K562 (cell line): ENCODE measurements around the gene RBFOX2. TPM values are rescaled to one million over a fixed set of nuclear protein-coding genes. Genes with fewer than 3 reads are reported as not detected.
A peak's percentile ranks its signal among the peaks of the same experiment; 100 is the strongest.

Experiments used
- DLX4 ChIP-seq: fragments of 250-450 bp; sonication (Bioruptor Pico); IDR thresholded peaks from 2 replicates; pipeline ENCODE4 v1.6.1; 2021; ENCODE audit warnings: mild to moderate bottlenecking
- DPF2 ChIP-seq: fragments of 450-650 bp; IDR thresholded peaks from 2 replicates; pipeline ENCODE4 v1.6.1; 2016
- EHMT2 ChIP-seq: fragments of 450-650 bp; IDR thresholded peaks from 2 replicates; pipeline ENCODE4 v1.6.1; 2018; ENCODE audit warnings: antibody characterized with exemption
- FOXJ3 ChIP-seq: sonication (generic); formaldehyde crosslinking; IDR thresholded peaks from 2 replicates; pipeline ENCODE4 v1.4.0; 2020; ENCODE audit warnings: mild to moderate bottlenecking, missing genetic modification reagents
- HLTF ChIP-seq: fragments of 450-650 bp; IDR thresholded peaks from 2 replicates; pipeline ENCODE4 v1.6.1; 2016
- KDM1A ChIP-seq, 2 experiments: fragments of 450-650 bp; IDR thresholded peaks; 2 replicates each; pipeline ENCODE4 v1.6.1; 2016; ENCODE audit warnings: mild to moderate bottlenecking in 2 of 2
- LCOR ChIP-seq: sonication (generic); formaldehyde crosslinking; IDR thresholded peaks from 2 replicates; pipeline ENCODE4 v1.8.0; 2022; ENCODE audit warnings: mild to moderate bottlenecking, missing genetic modification reagents
- MLLT1 ChIP-seq, 2 experiments: fragments of 450-650 bp; IDR thresholded peaks; 2 replicates each; pipeline ENCODE4 v1.6.1; 2016
- MNT ChIP-seq, 2 experiments: fragments of 450-650 bp; conservative IDR thresholded peaks; 2 replicates each; pipeline ENCODE4 v1.6.1; 2017; ENCODE audit warnings: mild to moderate bottlenecking in 2 of 2, moderate library complexity in 2 of 2
- NFE2 ChIP-seq: IDR thresholded peaks from 2 replicates; pipeline ENCODE4 v1.6.1; 2014; ENCODE audit warnings: antibody characterized with exemption, low read depth
- NUFIP1 ChIP-seq: fragments of 450-650 bp; IDR thresholded peaks from 2 replicates; pipeline ENCODE4 v1.6.1; 2018; ENCODE audit not compliant: partially characterized antibody
- ZNF121 ChIP-seq: sonication (generic); formaldehyde crosslinking; conservative IDR thresholded peaks from 2 replicates; pipeline ENCODE4 v1.8.0; 2022; ENCODE audit warnings: missing genetic modification reagents
- ZNF41 ChIP-seq: fragments of 250-450 bp; sonication (Bioruptor Pico); conservative IDR thresholded peaks from 2 replicates; pipeline ENCODE4 v1.4.0; 2020; ENCODE audit warnings: mild to moderate bottlenecking
- polyA plus RNA-seq, 8 experiments: library from polyadenylated mRNA; depleted of rRNA in 4 of 8; stranded (reverse) in 5 of 8; unstranded in 3 of 8; fragments of >200 nt; fragmentation: Nextera tagmentation in 2 of 8; fragmentation: Illumina TruSeq in 1 of 8; extraction: Ambion mirVana in 2 of 8; extraction: Trizol in 1 of 8; gene quantifications; 2 replicates each; pipeline versions ENCODE4 v1.2.1 to v1.2.3, GENCODE V29; 2011 to 2014; ENCODE audit warnings: inconsistent platforms in 1 of 8, missing spikeins in 1 of 8
- total RNA-seq, 7 experiments: library from RNA; depleted of rRNA in 6 of 7; stranded (reverse); fragments of >200 nt in 6 of 7; fragmentation: Illumina TruSeq in 2 of 7; extraction: Trizol in 2 of 7; gene quantifications; 2 replicates each; pipeline versions ENCODE4 v1.2.1 to v1.2.3, GENCODE V29; 2011 to 2021; ENCODE audit warnings: low replicate concordance in 1 of 7
- TF ChIP-seq, protein P1 (sequence below): IDR thresholded peaks from 2 replicates; pipeline ENCODE4 v1.6.1; 2016; ENCODE audit warnings: missing genetic modification characterization, missing compliant biosample characterization

The RBFOX2 gene
- total and polyA plus RNA-seq, 9 of the 15 experiments (the other 6 are each of a cell fraction or from before 2014, with no cell fraction given) = 5.8 to 24.8 (median 14.2) TPM

DNA sequence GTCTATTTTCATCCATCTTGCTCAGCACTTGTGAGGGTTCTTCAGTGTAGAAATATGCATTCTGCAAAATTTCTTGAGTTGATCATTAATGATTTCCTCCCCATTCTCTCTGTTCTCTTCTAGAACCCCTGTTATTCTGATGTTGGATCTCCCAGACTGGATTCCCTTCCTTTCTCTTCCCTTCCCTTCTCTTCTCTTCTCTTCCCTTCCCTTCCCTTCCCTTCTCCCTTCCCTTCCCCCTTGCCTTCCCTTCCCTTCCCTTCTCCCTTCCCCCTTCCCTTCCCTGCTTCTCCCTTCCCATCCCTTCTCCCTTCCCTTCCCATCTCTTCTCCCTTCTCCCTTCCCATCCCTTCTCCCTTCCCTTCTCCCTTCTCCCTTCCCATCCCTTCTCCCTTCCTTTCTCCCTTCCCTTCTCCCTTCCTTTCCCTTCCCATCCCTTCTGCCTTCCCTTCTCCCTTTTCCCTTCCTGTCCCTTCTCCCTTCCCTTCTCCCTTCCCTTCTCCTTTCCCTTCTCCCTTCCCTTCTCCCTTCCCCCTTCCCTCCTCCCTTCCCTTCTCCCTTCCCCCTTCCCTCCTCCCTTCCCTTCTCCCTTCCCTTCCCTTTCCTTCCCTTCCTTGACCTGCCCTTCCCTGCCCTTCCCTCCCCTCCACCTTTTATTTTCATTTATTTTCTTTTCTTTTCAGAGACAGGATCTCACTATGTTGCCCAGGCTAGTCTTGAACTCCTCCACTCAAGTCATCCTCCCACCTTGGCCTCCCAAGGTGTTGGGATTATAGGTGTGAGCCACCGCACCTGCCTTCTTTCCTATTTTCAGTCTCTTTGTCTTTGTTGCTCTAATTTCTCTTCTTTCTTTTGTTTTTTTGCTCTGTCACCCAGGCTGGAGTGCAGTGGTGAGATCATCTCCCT is 24.9 kb upstream of the RBFOX2 start (continued):
- TF ChIP-seq MLLT1 (IDR thresholded peaks at IDR 0.05) (0 out of 4 replicates have a peak, but pooled peaks of 1 of the 2 experiments have one; percentile 32), ZNF41 (CRISPR knock-in tag) (no peak), DPF2 (0 out of 2 replicates have a peak, but pooled peaks have one; percentile 17), NUFIP1 (no peak), EHMT2 (peak; percentile 23; the same call in 1 of the 2 replicates), ZNF121 (CRISPR knock-in tag) (peak; percentile 54; the same call in 1 of the 2 replicates), HLTF (0 out of 2 replicates have a peak, but pooled peaks have one; percentile 26), KDM1A (IDR thresholded peaks at IDR 0.05) (peak in 1 of 2 experiments; percentile 33; a peak in 1 of 4 replicates), MNT (conservative IDR thresholded peaks at IDR 0.05) (no peak), LCOR (no peak), FOXJ3 (CRISPR knock-in tag) (no peak), DLX4 (no peak), NFE2 (peak; percentile 35; the same call in 1 of the 2 replicates)
- TF ChIP-seq, protein P1, sequence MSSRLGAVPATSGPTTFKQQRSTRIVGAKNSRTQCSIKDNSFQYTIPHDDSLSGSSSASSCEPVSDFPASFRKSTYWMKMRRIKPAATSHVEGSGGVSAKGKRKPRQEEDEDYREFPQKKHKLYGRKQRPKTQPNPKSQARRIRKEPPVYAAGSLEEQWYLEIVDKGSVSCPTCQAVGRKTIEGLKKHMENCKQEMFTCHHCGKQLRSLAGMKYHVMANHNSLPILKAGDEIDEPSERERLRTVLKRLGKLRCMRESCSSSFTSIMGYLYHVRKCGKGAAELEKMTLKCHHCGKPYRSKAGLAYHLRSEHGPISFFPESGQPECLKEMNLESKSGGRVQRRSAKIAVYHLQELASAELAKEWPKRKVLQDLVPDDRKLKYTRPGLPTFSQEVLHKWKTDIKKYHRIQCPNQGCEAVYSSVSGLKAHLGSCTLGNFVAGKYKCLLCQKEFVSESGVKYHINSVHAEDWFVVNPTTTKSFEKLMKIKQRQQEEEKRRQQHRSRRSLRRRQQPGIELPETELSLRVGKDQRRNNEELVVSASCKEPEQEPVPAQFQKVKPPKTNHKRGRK = peak; percentile 95
- TF ChIP-seq, all 486 proteins: peak for 10
